HL-60 (cell line): ENCODE data around the gene CCDC117.

Experiments used
- POLR2AphosphoS5 ChIP-seq: IDR thresholded peaks from 2 replicates; pipeline ENCODE4 v1.6.1; 2012; ENCODE audit warnings: low read depth
- TF ChIP-seq, protein P1 (sequence below): IDR thresholded peaks from 2 replicates; pipeline ENCODE4 v1.6.1; 2012; ENCODE audit warnings: low read depth; ENCODE audit not compliant: insufficient replicate concordance
- TF ChIP-seq, protein P2 (sequence below): IDR thresholded peaks from one replicate; pipeline ENCODE4 v1.5.1; 2011; ENCODE audit warnings: low read length, control low read depth, inconsistent platforms; ENCODE audit not compliant: insufficient read depth

DNA sequence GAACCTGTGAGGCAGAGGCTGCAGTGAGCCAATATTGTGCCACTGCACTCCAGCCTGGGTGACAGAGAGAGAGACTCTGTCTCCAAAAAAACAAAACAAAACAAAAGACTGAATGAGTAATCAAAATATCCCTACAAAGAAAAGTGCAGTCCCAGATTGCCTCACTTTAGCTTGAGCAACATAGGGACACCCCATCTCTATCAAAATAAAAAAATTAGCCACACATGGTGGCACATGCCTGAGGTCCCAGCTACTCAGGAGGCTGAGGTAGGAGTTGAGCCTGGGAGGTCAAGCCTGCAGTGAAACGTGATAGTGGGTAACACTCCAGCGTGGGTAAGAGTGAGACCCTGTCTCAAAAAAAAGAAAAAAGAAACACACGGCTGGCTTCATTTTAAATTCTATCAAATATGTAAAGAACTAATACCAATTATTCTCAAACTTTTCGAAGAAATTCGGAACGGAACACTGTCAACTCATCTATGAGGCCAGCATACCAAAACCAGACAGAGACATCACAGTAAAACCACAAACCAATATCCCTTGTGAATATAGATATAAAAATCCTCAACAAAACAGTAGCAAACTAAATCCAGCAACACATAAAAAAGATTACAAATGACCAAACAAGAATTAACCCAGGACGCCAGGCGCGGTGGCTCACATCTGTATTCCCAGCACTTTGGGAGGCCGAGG is 43.7 kb upstream of the CCDC117 start:
- TF ChIP-seq, protein P1, sequence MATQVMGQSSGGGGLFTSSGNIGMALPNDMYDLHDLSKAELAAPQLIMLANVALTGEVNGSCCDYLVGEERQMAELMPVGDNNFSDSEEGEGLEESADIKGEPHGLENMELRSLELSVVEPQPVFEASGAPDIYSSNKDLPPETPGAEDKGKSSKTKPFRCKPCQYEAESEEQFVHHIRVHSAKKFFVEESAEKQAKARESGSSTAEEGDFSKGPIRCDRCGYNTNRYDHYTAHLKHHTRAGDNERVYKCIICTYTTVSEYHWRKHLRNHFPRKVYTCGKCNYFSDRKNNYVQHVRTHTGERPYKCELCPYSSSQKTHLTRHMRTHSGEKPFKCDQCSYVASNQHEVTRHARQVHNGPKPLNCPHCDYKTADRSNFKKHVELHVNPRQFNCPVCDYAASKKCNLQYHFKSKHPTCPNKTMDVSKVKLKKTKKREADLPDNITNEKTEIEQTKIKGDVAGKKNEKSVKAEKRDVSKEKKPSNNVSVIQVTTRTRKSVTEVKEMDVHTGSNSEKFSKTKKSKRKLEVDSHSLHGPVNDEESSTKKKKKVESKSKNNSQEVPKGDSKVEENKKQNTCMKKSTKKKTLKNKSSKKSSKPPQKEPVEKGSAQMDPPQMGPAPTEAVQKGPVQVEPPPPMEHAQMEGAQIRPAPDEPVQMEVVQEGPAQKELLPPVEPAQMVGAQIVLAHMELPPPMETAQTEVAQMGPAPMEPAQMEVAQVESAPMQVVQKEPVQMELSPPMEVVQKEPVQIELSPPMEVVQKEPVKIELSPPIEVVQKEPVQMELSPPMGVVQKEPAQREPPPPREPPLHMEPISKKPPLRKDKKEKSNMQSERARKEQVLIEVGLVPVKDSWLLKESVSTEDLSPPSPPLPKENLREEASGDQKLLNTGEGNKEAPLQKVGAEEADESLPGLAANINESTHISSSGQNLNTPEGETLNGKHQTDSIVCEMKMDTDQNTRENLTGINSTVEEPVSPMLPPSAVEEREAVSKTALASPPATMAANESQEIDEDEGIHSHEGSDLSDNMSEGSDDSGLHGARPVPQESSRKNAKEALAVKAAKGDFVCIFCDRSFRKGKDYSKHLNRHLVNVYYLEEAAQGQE, result no peak
- TF ChIP-seq, protein P2, sequence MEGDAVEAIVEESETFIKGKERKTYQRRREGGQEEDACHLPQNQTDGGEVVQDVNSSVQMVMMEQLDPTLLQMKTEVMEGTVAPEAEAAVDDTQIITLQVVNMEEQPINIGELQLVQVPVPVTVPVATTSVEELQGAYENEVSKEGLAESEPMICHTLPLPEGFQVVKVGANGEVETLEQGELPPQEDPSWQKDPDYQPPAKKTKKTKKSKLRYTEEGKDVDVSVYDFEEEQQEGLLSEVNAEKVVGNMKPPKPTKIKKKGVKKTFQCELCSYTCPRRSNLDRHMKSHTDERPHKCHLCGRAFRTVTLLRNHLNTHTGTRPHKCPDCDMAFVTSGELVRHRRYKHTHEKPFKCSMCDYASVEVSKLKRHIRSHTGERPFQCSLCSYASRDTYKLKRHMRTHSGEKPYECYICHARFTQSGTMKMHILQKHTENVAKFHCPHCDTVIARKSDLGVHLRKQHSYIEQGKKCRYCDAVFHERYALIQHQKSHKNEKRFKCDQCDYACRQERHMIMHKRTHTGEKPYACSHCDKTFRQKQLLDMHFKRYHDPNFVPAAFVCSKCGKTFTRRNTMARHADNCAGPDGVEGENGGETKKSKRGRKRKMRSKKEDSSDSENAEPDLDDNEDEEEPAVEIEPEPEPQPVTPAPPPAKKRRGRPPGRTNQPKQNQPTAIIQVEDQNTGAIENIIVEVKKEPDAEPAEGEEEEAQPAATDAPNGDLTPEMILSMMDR, result no peak
- TF ChIP-seq POLR2AphosphoS5, result no peak
